NOMO-1 treated with dmso at 0.1 percent for 144 hours (cell line): ENCODE measurements around the gene FAAP100.
A peak's percentile ranks its signal among the peaks of the same experiment; 100 is the strongest.

Experiments used
- DNase-seq: peaks from one replicate; lab custom pipeline; 2025; ENCODE audit not compliant: unreplicated experiment; lab: John Stamatoyannopoulos, UW

The FAAP100 gene

DNA sequence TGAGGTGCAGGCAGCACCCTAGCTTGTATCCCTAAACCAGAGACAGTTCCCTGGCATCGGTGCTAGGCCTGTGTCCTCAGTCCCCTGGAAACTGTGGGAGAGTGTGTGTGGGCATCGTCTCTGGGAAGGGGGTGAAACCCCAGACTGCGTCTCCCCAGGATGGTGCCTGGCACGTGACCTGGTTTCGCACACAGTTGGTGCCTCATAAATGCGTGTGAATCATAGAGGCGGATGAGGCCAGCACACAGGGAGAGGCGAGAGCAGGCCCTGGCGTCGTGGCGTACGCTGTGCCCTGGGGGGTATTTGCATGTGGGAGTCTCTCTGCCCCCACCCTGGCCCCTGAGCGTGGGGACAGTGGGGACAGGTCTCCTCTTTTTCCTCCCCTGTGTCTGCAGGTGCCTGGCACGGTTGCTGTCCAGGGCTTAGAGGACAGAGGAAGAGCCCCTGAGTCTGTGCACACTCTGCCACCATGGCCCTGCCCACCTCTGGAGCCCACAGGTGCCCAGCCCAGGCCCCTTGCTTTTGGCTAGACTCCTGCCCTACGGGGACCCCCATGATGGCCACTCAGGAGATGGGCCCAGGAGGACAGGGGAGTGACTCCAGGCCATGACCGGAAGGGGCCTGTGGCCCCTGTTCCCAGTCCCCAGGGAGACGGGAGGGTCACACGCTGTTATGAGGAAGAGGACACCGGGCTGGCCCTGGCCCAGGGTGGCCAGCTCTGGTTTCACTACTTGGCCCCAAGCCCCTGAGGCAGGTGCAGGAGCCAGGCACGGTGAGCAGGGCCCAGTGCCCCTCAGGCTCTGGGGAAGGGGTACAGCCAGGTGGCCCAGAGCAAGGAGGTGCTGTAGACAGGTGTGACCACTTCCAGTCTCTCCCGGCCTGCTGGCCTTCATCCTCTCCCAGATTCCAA, 25.2 kb downstream of the FAAP100 start:
- no peak for DNase-seq

DNA sequence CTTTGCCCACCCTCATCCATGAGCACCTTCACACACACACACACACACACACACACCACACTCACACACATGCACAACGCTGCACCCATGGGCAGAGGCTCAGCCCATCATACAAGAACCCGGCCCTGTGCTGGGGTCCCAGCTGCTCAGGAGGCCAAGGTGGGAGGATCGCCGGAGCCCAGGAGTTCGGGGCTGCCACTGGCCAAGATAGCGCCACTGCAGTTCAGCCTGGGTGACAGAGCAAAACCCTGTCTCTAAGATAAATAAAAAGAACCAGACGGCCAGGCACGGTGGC, 27.3 kb downstream of the FAAP100 start:
- DNase-seq = no peak

DNA sequence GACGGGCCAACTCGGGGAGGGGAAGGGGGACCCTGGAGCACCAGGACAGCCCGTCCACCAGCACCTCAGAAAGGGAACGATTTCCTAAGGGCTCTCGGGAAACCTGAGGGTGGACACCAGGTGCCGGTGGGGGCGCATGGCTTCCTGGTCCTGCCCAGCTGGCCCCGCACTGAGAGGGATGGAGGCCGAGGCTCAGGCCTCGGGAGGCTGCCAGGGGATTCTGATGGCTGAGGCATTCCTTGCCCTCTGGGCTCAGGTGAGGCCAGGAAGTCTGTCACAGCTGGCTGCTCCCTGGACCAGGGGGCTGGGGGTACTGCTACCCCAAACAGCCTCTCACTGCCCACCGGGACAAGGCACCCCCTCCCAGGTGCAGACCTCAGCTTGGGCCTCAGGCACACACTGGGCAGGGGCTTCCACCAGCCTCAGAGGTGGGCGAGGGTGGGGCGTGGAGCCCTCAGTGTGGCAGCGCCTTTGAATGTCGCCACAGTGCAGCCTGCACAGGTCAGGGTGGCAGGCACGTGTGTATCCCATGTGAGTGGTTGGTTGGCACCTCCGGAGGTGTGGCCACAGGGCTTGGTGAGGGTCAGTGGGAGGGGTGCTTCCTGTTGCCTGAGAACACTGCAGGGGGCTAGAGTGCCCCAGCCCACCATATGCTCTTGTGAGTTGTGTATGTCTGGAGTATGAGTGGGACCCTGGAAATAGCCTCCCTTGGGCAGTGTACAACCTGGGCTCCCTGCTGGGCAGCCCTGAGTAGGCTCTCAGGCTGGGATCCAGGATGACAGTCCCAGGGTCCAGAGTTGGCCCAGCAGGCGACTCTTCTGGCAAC, 27.9 kb downstream of the FAAP100 start:
- DNase-seq = no peak

DNA sequence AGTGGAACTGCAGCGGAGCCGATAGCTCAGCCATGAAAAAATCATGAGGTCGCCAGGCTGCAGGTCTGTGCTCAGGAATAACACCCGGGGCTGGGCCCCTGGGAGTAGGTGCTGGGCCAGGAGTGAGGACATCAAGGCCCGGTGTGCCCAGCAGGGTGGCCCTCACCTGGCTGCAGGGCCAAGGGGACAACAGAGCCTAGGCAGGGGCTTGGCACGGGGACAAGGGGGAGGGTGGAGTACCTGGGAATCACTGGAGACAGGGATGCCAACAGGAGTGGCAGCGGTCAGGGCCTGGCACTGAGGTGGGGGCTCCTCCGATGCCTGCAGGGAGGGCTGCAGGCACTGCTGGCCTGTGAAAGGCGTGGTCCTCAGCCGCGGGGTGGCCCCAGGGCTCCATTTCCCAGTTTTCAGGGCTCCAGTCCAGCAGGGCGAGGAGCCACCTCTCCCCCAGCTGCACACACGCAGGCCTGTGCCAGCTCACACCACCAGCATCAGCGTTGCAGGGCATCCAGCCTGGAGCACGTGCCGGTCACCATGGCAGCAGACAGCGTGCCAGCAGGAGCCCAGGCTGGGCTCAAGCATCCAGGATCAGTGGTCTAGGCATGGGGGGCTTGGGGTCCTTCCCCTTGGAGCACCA, 28.6 kb downstream of the FAAP100 start:
- no peak for DNase-seq

DNA sequence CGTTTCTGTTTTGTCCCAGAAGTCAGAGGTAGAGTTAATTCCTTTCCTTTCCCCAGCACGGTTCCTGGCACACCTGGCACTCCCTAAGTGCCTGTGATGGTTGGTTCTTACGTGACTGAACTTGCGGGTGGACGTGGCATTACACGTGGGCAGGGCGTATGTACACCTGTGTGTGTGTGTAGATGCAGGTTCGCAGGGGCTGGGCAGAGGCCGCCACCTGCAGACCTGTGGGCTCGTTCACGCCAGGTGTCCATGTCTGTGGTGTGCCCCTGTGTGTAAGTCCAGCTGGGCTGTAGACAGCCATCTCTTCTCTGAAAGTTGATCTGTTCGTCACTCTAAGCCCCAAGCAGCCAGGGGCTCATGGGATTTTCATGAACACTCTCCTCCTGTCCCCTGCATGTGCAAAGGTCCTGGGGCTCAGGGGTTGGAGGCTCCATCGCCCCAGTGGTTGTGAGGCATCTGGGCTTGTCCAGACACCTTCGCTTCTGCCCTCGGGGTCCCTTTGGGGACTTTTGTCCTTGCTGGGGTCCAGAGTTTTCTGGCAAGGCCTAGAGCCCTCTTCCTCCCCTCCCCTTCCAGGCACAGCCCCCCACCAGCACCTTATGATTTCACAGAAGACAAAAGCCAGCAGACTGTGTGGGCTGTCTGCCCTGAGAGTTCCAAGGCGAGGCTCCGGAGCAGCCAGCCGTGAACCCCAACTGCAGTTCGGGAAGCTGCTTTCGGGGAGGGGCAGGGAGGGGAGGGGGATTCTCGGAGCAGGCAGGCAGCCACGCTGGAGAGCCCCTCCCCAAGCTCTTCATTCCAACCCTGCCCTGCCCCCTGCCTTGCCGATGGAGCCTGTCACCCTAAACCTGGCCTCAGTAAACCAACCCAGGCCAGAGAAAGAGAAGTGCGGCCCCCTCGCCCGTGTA, 29.4 kb downstream of the FAAP100 start:
- DNase-seq = no peak

DNA sequence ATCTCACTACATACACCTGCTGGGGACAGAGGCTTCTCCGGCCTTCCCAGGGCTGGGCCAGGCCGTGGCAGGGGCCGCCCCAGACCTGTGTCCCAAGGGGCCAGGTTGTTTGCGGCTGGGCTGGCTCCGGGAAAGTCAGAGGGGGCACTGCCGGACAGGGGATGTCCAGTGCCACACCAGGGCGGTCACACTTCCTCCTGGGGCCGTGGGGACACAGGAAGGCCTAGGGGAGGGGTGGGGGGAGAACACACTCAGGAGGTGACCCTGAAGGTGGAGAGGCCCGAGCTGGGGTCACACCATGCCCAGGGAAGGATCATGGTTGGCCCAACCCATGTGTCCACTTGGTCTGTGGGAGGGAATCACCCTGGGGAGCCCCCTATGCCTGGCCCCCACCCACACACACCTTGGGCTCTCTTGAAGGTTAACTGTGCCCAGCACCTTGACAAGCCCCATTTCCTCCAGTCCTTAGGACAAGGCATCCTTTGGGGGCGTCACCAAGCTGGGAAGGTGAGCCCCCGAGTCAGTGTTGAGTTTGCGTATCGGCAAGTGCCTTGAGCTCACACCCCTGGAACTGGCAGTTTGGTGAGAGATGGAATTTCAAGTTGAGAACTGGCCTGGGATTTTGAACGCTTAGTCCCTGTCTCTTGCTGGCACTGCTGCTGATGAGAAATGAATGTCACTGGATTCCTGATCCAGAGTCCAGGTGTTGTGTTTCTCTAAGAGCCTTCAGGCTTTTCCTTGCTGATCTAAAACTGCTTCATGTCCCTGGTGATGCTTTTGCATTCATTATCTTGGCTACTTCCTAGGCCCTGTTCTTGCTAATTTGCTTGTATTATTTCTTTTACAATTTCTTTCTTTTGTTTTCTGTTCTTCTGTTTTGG, 31.9 kb downstream of the FAAP100 start:
- DNase-seq = no peak

DNA sequence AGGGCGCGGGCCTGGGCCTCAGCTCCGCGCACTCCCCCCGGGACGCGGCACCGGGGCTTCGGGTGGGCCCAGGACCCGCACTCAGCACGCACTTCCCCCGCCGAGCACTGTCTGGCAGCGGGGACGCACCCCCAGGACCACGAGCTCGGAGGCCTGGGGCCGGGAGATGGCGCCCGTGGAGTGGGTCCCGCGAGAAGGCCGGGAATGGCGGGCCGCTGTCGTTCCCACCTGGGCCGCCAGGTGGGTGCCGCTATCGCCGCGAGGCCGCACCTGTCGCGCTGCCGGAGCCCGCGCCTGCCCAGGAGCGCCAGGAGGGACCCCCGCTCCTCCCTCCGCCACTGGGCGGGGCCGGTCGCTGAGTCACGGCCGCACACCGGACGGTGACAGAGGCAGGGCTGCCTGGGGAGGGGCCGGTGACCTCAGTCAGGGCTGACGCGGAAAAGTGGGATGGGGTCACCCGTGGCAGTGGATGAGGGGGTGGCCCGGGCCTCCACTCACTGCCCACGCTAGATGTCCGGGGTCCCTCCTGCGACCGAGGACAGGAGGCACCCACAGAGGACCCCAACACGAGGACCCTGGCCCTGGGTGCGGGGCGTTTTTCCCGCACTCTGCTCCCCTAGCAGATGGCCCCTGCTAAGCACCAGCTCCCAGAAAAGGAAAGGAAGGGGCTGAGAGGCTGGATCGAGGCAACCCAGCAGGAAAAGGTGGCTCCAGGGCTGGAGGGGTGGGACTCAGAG, 32.7 kb downstream of the FAAP100 start:
- no peak for DNase-seq

DNA sequence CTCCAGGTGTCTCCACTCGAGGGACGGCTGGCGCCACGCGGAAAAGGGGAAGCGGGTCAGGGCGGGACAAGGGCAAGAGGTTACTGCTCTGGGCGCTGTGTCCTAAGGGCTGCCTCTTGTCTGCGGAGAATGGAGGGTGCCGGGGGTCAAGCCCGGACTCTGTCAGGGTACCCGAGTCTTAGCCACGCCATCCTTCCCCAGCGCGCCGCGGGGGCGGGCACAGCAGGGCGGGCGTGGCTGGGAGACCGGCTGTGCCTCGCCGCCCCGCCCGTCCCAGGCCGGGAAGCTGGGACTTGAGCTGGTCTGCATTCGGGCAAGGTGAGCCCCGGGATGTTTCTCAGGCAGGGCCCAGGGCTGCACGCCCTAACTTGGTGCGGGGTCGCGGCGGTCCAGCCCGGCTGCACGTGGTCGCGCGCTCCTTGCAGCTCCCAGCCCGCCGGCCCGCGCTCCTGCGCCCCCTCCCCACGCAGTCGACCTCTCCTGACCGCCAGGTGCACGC, 33.3 kb downstream of the FAAP100 start:
- DNase-seq = no peak

DNA sequence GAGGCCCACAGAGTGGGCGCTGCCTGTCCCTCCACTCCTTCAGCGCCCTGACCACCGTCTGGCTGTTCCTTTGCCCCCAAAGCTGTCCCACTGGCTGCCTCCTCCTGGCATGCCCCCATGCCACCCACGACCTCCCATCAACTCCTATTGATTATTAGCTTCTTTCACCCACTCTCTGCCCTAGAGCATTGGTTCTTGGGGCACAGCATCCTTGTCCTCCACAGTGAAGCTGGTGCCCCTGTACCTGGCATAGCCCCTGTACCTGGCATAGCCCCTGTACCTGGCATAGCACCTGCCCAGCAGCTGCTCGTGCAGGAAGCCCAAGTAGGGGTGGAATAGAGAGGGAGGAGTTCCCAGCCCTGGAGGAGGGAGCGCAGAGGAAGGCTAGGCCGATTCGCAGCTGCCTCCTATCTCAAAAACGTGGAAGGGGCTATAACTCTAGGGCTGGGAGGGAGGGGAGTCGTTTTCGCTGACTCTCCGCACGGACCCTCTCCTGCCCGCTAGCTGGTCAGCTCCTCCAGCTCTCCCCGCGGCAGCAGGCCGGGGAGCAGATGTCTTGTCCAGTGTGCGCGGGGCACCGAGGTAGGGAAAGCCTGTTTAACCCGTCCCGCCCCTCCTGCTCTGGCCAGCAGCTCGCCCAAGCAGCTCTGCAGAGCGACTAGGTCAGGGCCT, 33.9 kb downstream of the FAAP100 start:
- DNase-seq = no peak

DNA sequence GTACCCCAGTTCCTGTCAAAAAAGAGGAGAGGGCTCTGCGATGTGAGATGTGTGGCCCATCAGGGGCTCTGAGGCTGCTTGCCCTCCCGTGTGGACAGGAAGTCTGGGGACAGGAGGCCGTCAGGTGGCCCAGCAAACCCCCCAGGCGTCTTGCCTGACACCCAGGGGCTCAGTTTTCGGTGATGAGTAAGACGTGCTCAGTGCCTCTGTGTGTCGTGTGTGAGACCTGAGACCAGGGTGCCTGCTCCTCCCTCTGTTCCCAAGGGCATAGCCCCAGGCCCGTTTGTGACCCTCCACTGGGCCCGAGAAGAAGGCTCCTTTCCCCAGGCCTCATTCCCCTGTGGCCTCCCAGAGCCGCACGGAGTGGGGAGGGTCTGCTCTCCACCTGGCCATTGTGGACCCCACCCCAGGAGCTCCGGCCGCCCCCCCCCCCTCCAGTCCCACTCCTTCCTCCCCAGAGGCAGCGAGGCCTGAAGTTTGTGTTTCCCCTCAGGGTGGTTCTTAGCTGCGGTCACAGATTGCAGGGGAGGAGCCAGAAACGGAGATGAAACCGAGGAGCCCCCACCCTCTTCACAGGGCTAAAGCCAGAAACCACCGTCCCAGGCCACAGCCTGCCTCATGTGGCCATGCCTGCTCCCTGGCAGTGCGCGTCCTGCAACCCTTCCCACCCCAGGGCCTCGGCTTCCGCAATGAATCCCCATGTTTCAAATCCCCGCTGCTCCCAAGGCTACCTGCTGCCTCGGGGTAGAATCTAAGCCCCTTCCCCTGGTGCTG, 34.6 kb downstream of the FAAP100 start:
- peak; percentile 23 for DNase-seq

DNA sequence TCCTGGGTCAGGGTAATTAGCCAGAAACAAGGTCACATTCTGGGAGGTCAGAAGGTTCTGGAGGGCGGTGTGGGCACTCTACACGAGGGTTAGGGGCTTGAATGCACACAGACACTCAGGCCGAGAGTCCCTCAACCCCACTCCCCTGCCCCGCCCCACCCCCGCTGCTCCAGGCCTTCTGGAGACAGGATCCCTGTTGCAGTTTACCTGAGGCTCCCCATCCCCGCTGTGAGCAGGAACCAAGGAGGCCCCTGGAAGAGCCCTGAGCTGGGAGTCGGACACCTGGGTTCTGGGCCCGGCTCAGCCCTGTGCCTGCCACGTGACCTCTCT, 35.2 kb downstream of the FAAP100 start:
- DNase-seq = no peak

DNA sequence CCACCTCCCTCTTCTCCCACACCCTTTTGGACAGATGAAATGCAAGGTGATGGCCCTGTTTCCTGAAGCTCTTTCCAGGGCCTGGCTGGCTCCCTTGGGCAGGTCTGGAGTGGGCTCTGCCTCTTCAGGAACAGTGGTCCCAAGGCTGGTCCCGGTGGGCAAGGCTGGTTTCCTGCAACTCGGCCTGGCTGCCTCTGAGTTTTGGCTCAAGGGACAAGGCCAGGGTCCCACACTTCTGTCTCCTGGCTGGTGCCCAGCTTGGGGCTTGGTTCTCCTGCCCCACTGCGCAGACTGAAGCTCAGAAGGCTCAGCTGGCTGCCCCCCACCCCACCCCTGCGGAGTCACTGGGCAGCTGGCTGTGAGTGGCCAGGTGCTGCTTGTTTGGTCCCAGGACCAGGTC, 35.7 kb downstream of the FAAP100 start:
- no peak for DNase-seq

DNA sequence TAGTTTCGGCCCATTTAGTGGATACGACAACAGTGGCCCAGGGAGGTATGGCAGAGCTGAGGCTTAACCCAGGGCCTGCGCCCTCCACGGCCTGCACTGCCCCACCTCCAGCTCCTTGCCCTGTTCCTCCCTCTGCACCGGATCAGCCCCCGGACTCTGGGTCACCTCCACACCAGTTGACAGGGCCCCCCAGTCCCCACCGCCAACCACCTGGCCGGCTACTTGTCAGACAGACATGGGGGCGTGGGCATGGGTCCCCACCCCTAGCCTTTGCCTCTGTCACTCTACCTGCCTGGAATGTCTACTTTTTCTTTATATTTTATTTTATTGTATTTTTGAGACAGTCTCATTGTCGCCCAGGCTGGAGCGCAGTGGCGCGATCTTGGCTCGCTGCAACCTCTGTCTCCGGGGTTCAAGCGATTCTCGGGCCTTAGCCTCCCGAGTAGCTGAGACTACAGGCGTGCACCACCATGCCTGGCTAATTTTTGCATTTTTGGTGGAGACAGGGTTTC, 36.6 kb downstream of the FAAP100 start:
- no peak for DNase-seq

DNA sequence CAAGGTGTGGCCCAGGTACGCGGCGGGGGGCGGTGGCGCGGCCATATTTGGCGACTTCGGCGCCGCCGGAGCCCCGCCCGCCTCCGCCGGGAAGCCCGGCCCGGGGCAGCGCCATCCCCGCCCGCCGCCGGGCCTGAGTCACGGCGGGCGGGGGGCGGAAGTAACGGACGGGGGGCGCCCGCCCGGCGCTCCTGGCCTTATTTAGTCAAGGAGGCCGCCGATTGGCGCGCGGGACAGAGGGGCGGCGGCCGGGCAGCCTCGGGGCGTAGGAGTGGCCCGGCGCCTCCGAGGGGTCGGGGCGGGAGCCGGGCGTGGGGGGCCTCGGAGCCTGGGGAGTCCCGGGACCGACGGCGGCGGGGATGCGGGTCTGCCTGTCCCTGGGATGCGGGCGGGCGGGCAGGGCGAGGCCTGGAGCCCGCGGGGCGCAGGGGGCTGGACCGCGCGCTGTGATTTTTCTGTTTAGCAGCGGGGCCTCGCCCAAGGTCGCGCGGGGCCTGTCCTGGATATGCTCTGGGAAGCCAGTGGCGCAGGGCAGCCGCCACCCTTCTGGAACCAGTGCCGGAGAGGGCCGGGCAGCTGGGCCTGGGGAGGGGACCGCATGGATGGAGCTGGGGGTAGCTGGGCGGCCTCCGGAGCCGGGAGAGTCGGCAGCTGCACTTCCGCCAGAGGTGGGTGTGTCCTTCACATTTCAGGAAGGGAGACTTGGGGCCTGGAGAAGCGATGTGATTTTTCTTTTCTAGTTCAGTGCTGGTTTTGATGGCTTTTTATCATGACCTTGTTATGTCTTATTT, 37.2 kb downstream of the FAAP100 start:
- DNase-seq = peak; percentile 69

DNA sequence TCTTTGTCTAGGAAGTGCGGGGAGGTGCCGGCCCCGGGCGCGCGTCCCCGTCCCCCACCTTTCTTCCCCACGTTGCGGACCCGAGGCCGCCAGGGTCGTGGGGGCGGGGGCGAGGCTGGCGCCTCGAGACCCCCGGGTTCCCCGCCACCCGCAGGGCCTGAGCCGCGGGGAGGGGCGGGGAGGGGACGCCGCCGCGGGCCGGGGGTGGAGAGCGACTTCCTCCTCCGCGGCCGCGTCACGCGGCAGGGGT, 37.7 kb downstream of the FAAP100 start:
- DNase-seq = no peak

DNA sequence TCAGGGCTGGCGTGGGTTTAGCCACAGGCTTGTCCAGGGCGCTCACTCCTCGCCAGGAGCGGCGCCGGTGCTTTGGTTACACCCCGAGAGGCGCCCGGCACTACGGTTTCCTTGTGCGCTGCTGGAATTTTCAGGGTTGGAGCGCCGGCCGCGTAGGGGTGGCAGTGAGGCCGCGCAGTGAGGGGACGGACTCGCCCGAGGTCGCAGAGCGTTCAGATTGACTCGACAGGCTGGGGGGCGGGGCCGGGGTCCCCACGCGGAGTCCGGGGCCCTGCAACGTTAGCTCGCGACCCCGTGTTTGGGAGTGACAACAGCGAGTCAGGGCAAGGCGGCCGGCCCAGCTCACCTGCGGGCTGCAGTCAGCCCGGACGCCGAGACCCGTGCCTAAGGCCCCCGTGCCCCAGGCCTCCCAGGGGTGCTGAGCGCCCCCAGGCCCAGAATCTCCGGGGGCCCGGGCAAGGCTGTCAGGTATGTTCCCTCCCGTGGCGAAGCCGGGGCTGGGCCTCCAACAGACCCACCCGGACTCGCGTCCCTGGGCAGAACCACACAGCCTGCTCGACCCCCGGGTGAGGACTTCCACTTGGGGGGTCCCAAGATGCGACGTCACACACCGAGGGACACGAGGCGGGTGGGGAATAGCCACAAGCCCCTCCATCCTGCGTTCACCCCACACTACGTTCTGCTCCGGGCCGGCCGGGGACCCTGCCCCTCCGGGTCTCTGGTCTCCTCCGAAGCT, 38.2 kb downstream of the FAAP100 start:
- no peak for DNase-seq
